Trophoblast cell (in vitro differentiated cells and primary cell): ENCODE results near the gene ANGPT4.

Experiments
- DNase-seq, 2 donors: peaks; one replicate each; pipeline ENCODE4 v3.0.0-alpha.2; 2016
- H2AFZ ChIP-seq: 2 replicates; pipeline ENCODE4 v1.6.1; 2013; ENCODE audit warnings: low read length, moderate library complexity, mild to moderate bottlenecking; ENCODE audit not compliant: insufficient read depth, poor library complexity
- H2AK5ac ChIP-seq: 2 replicates; pipeline ENCODE4 v1.6.1; 2013; ENCODE audit warnings: mild to moderate bottlenecking, low read length
- H2BK120ac ChIP-seq: 2 replicates; pipeline ENCODE4 v1.6.1; 2013; ENCODE audit warnings: low read length, mild to moderate bottlenecking, moderate library complexity; ENCODE audit not compliant: insufficient read depth, poor library complexity
- H2BK12ac ChIP-seq: 2 replicates; pipeline ENCODE4 v1.6.1; 2013; ENCODE audit warnings: mild to moderate bottlenecking, low read length, moderate library complexity
- H2BK5ac ChIP-seq: 2 replicates; pipeline ENCODE4 v1.6.1; 2013; ENCODE audit warnings: low read length, low read depth, moderate library complexity, mild to moderate bottlenecking; ENCODE audit not compliant: poor library complexity
- H3K14ac ChIP-seq: 2 replicates; pipeline ENCODE4 v1.6.1; 2013; ENCODE audit warnings: mild to moderate bottlenecking, low read length
- H3K18ac ChIP-seq: 2 replicates; pipeline ENCODE4 v1.6.1; 2013; ENCODE audit warnings: mild to moderate bottlenecking, low read length
- H3K23ac ChIP-seq: 2 replicates; pipeline ENCODE4 v1.6.1; 2013; ENCODE audit warnings: low read length
- H3K27ac ChIP-seq: 2 replicates; pipeline ENCODE4 v1.5.1; 2013; ENCODE audit warnings: low read depth, mild to moderate bottlenecking, inconsistent platforms, low read length, moderate library complexity
- H3K27me3 ChIP-seq: 2 replicates; pipeline ENCODE4 v1.6.1; 2013; ENCODE audit warnings: inconsistent platforms, mild to moderate bottlenecking, low read length, moderate library complexity; ENCODE audit not compliant: insufficient read depth
- H3K36me3 ChIP-seq, 2 experiments: 1 replicate in 1 of 2; 2 replicates in 1 of 2; pipeline ENCODE4 v1.6.1; 2013; ENCODE audit warnings: low read length in 2 of 2, mild to moderate bottlenecking in 2 of 2, moderate library complexity in 1 of 2; ENCODE audit not compliant: insufficient read depth in 2 of 2, control insufficient read depth in 1 of 2
- H3K4ac ChIP-seq: 2 replicates; pipeline ENCODE4 v1.6.1; 2013; ENCODE audit warnings: low read depth, mild to moderate bottlenecking, low read length, moderate library complexity
- H3K4me1 ChIP-seq, 2 experiments: 1 replicate in 1 of 2; 2 replicates in 1 of 2; pipeline ENCODE4 v1.6.1; 2013; ENCODE audit warnings: low read length in 2 of 2, mild to moderate bottlenecking in 2 of 2, moderate library complexity in 1 of 2; ENCODE audit not compliant: insufficient read depth in 2 of 2, control insufficient read depth in 1 of 2
- H3K4me2 ChIP-seq: 2 replicates; pipeline ENCODE4 v1.6.1; 2013; ENCODE audit warnings: inconsistent platforms, mild to moderate bottlenecking, low read length, moderate library complexity
- H3K4me3 ChIP-seq: 2 replicates; pipeline ENCODE4 v1.5.1; 2013; ENCODE audit warnings: mild to moderate bottlenecking, low read depth, low read length, inconsistent platforms
- H3K79me1 ChIP-seq: one replicate; pipeline ENCODE4 v1.6.1; 2013; ENCODE audit warnings: low read length
- H3K79me2 ChIP-seq: 2 replicates; pipeline ENCODE4 v1.6.1; 2013; ENCODE audit warnings: low read length, mild to moderate bottlenecking; ENCODE audit not compliant: control insufficient read depth, insufficient read depth, poor library complexity
- H3K9ac ChIP-seq: 2 replicates; pipeline ENCODE4 v1.6.1; 2013; ENCODE audit warnings: mild to moderate bottlenecking, low read length
- H3K9me3 ChIP-seq: 2 replicates; pipeline ENCODE4 v1.6.1; 2013; ENCODE audit warnings: low read depth, mild to moderate bottlenecking, control low read depth, inconsistent platforms, low read length; ENCODE audit not compliant: insufficient read depth
- H4K12ac ChIP-seq: 2 replicates; pipeline ENCODE4 v1.6.1; 2013; ENCODE audit warnings: low read depth, mild to moderate bottlenecking, low read length, moderate library complexity
- H4K8ac ChIP-seq: 2 replicates; pipeline ENCODE4 v1.6.1; 2013; ENCODE audit warnings: low read depth, mild to moderate bottlenecking, low read length, moderate library complexity
- H4K91ac ChIP-seq: one replicate; pipeline ENCODE4 v1.6.1; 2013; ENCODE audit warnings: low read depth, mild to moderate bottlenecking, low read length, moderate library complexity
- WGBS: extraction: QIAGEN DNeasy Blood & Tissue Kit; methylation state at CpG from one replicate; pipeline ENCODE4 v1.1.7; 2013; ENCODE audit warnings: missing lambda C conversion rate; ENCODE audit not compliant: insufficient read length, insufficient coverage; ENCODE audit errors: extremely low coverage; 5-methylcytosine and 5-hydroxymethylcytosine counted together

Gene ANGPT4

DNA sequence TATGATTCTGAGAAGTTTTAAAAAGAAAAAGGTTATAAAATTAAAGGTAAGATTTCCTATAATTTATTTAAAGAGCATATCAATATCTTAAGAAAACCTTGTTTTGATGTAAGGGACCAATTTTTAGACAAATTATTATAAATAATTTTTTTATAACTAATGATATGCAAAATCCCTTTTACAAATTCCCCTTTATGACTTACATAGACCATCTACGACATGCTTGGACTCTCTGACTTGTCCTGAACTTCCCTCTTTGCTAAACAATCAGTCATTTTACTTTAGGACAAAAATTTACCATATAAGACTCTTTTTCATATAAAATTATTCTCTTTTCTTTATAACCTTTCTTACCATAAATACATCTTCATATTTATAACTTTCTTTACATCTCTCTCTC lies 15.3 kb upstream of the ANGPT4 start:
- no peak overlapping the region for H3K9ac ChIP-seq
- no peaks in the 10 kb centered on the region for H3K27me3 ChIP-seq
- no peak overlapping the region for H2BK12ac ChIP-seq
- no peak overlapping the region for H2BK120ac ChIP-seq
- H3K27ac ChIP-seq = no peak overlapping the region
- peaks cover 3% of the 10 kb centered on the region for H3K9me3 ChIP-seq
- H4K12ac ChIP-seq = no peak overlapping the region
- no peak overlapping the region for H3K4me2 ChIP-seq
- H3K23ac ChIP-seq = no peak overlapping the region
- no peak overlapping the region for H3K14ac ChIP-seq
- H3K79me1 ChIP-seq = no peaks in the 10 kb centered on the region
- no peak for DNase-seq
- H3K4ac ChIP-seq = no peak overlapping the region
- no CpG with 5 or more reads among the region's 1 CpG for WGBS
- H3K4me3 ChIP-seq = no peak overlapping the region
- no peaks in the 10 kb centered on the region for H3K4me1 ChIP-seq
- H4K91ac ChIP-seq = no peak overlapping the region
- no peak overlapping the region for H2AK5ac ChIP-seq
- H2BK5ac ChIP-seq = no peak overlapping the region
- no peak overlapping the region for H2AFZ ChIP-seq
- H3K18ac ChIP-seq = no peak overlapping the region
- H4K8ac ChIP-seq = no peak overlapping the region
- H3K79me2 ChIP-seq = no peaks in the 10 kb centered on the region
- H3K36me3 ChIP-seq = no peaks in the 10 kb centered on the region

DNA sequence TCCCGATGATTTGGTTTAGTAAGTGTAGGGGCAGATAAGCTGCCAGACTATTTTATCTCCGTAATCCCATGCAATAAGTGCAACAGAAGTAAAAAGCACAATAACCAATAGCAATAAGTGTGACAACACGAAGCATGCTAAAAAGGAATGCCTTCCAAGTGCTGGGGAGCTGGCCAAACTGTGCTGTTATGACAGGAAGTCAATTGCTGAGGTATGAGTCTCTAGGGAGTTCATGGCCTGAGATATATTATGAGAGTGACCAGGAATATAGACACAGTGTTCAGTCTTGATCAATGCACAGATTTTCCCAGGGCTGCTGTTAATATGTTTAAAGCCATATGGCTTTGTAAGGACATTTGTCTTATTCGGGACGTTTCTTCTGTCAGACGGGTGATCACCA lies 10.5 kb upstream of the ANGPT4 start:
- Histone ChIP-seq H3K9ac (no peak overlapping the region), H3K4me3 (no peak overlapping the region), H3K4me1 (no peaks in the 10 kb centered on the region), H3K27ac (no peak overlapping the region), H3K4ac (no peak overlapping the region), H3K23ac (no peak overlapping the region), H2BK5ac (no peak overlapping the region), H4K91ac (no peak overlapping the region), H4K12ac (no peak overlapping the region), H2BK12ac (no peak overlapping the region), H3K18ac (no peak overlapping the region), H4K8ac (no peak overlapping the region), H3K79me2 (no peaks in the 10 kb centered on the region), H3K36me3 (no peaks in the 10 kb centered on the region), H3K9me3 (no peaks in the 10 kb centered on the region), H2AFZ (no peak overlapping the region), H3K14ac (no peak overlapping the region), H2BK120ac (no peak overlapping the region), H3K79me1 (no peaks in the 10 kb centered on the region), H2AK5ac (no peak overlapping the region), H3K27me3 (no peaks in the 10 kb centered on the region), H3K4me2 (no peak overlapping the region)
- no CpG with 5 or more reads among the region's 6 CpGs for WGBS
- no peak for DNase-seq

DNA sequence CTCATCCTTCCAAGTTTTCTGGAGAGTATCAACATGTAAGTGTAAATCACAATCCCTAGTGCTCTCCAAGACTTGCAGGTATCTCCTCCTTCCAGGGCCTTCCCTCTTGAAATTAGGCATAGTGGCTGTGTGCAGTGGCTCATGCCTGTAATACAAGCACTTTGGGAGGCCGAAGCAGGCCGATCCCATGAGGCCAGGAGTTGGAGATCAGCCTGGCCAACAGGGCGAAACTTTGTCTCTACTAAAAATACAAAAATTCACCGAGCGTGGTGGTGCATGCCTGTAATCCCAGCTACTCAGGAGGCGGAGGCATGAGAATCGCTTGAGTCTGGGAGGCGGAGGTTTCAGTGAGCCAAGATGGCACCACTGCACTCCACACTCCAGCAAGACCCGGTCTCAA lies 9.4 kb upstream of the ANGPT4 start:
- H3K4me3 ChIP-seq = no peak overlapping the region
- no peak overlapping the region for H2BK5ac ChIP-seq
- no peaks in the 10 kb centered on the region for H3K79me1 ChIP-seq
- no peak overlapping the region for H2AK5ac ChIP-seq
- no peak overlapping the region for H2AFZ ChIP-seq
- H4K8ac ChIP-seq = no peak overlapping the region
- H3K27me3 ChIP-seq = no peaks in the 10 kb centered on the region
- no peak overlapping the region for H2BK120ac ChIP-seq
- no peak for DNase-seq
- no peak overlapping the region for H4K91ac ChIP-seq
- no CpG with 5 or more reads among the region's 9 CpGs for WGBS
- H3K14ac ChIP-seq = no peak overlapping the region
- no peak overlapping the region for H3K4me2 ChIP-seq
- no peak overlapping the region for H3K4ac ChIP-seq
- no peak overlapping the region for H3K27ac ChIP-seq
- no peaks in the 10 kb centered on the region for H3K36me3 ChIP-seq
- H3K4me1 ChIP-seq = no peaks in the 10 kb centered on the region
- no peak overlapping the region for H4K12ac ChIP-seq
- H3K23ac ChIP-seq = no peak overlapping the region
- no peaks in the 10 kb centered on the region for H3K79me2 ChIP-seq
- no peak overlapping the region for H2BK12ac ChIP-seq
- H3K9me3 ChIP-seq = no peaks in the 10 kb centered on the region
- H3K9ac ChIP-seq = no peak overlapping the region
- no peak overlapping the region for H3K18ac ChIP-seq

DNA sequence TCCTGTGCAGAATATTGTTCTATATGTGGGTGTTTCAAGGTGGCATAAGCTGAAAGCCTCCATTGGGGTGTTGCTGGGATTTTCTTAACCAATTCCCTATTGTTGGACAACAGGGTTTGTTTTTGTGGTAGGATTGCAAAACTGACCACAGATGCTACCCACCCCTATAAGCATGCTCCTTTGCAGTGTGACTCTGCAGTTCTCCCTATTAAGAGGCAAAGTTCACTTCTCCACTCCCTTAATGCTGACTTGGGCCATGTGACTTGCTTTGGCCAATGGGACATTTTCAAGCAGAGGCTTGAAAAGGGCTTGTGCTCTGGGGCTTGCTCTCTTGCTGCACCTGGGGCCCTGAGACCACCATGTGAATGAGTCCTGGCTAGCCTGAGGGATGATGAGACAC lies 8.5 kb upstream of the ANGPT4 start:
- H3K9me3 ChIP-seq = no peaks in the 10 kb centered on the region
- H2AK5ac ChIP-seq = no peak overlapping the region
- H2BK5ac ChIP-seq = no peak overlapping the region
- no peak overlapping the region for H3K4me2 ChIP-seq
- no peak overlapping the region for H3K14ac ChIP-seq
- H2BK12ac ChIP-seq = no peak overlapping the region
- H4K8ac ChIP-seq = no peak overlapping the region
- H3K9ac ChIP-seq = no peak overlapping the region
- H2BK120ac ChIP-seq = no peak overlapping the region
- H3K23ac ChIP-seq = no peak overlapping the region
- H3K4ac ChIP-seq = no peak overlapping the region
- H3K4me1 ChIP-seq = peaks cover 3% of the 10 kb centered on the region in 2 experiments
- H3K18ac ChIP-seq = no peak overlapping the region
- H3K4me3 ChIP-seq = no peak overlapping the region
- no peak overlapping the region for H4K91ac ChIP-seq
- no peak for DNase-seq
- no peak overlapping the region for H4K12ac ChIP-seq
- H3K79me1 ChIP-seq = no peaks in the 10 kb centered on the region
- H3K27me3 ChIP-seq = no peaks in the 10 kb centered on the region
- H3K36me3 ChIP-seq = no peaks in the 10 kb centered on the region
- H3K27ac ChIP-seq = no peak overlapping the region
- H2AFZ ChIP-seq = no peak overlapping the region
- no peaks in the 10 kb centered on the region for H3K79me2 ChIP-seq

DNA sequence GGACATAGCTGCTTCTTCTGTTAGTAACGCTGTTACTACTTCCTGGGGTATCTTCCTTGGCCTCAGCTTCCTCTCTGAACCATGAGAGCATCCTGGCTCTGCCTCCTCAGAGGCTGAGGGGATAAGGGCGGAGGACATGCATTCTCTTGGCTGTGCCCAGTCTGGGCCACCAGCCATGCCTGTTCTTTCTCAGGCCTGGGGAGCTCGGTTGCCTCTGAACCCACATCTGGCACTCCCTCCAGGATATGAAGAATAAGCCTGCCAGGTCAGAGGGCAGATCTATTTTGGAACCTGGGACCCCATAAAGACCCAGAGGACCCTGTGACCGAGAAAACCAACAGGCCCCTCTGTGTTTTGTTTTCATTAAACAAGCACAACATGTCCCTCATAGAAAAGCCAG lies 6.6 kb upstream of the ANGPT4 start:
- H2BK12ac ChIP-seq = no peak overlapping the region
- H2BK5ac ChIP-seq = no peak overlapping the region
- no peak overlapping the region for H4K12ac ChIP-seq
- H2BK120ac ChIP-seq = no peak overlapping the region
- H3K4me1 ChIP-seq = peaks cover 4 to 5% of the 10 kb centered on the region in 2 experiments
- no peak overlapping the region for H3K4me3 ChIP-seq
- no peak overlapping the region for H3K27ac ChIP-seq
- no peak overlapping the region for H2AK5ac ChIP-seq
- no peaks in the 10 kb centered on the region for H3K79me1 ChIP-seq
- no peak overlapping the region for H3K18ac ChIP-seq
- H3K14ac ChIP-seq = no peak overlapping the region
- no peak overlapping the region for H2AFZ ChIP-seq
- H3K4ac ChIP-seq = no peak overlapping the region
- H3K9me3 ChIP-seq = no peaks in the 10 kb centered on the region
- H3K79me2 ChIP-seq = no peaks in the 10 kb centered on the region
- H4K91ac ChIP-seq = no peak overlapping the region
- no peak for DNase-seq
- no peak overlapping the region for H4K8ac ChIP-seq
- H3K4me2 ChIP-seq = no peak overlapping the region
- no peaks in the 10 kb centered on the region for H3K36me3 ChIP-seq
- H3K9ac ChIP-seq = no peak overlapping the region
- WGBS = no CpG with 5 or more reads among the region's 4 CpGs
- no peak overlapping the region for H3K23ac ChIP-seq
- no peaks in the 10 kb centered on the region for H3K27me3 ChIP-seq
